ENCODE data around the gene FZD8.

The FZD8 gene

GRCh38 chr10:35600193-35600592 is 41.9 kb downstream of the FZD8 start:
- DNase-seq = peak in 1 of 2 experiments; percentile 5

- DNase-seq = no peak
Observed at GRCh38 chr10:35598379-35598778, 43.7 kb downstream of the FZD8 start.

GRCh38 chr10:35595106-35595505 is 47.0 kb downstream of the FZD8 start:
- DNase-seq = no peak

- no peak for DNase-seq
Observed at GRCh38 chr10:35594115-35595079, 47.7 kb downstream of the FZD8 start.

- no peak for DNase-seq
Observed at GRCh38 chr10:35592441-35592840, 49.7 kb downstream of the FZD8 start.

- DNase-seq = no peak
Observed at GRCh38 chr10:35588836-35589235, 53.3 kb downstream of the FZD8 start.
